GM18907 (cell line): ENCODE results near the gene VAV2.
"Not testable (repeated sequence)": the region's sequence is repeated elsewhere in the genome, so short reads cannot be mapped to it uniquely, and the experiment has no call there.

Experiments
- ATAC-seq: cut with Tn5 transposase; IDR thresholded peaks from one replicate; pipeline ENCODE4 v1.9.1; 2021; ENCODE audit warnings: mild to moderate bottlenecking, moderate library complexity; ENCODE audit not compliant: unreplicated experiment

VAV2 gene

DNA sequence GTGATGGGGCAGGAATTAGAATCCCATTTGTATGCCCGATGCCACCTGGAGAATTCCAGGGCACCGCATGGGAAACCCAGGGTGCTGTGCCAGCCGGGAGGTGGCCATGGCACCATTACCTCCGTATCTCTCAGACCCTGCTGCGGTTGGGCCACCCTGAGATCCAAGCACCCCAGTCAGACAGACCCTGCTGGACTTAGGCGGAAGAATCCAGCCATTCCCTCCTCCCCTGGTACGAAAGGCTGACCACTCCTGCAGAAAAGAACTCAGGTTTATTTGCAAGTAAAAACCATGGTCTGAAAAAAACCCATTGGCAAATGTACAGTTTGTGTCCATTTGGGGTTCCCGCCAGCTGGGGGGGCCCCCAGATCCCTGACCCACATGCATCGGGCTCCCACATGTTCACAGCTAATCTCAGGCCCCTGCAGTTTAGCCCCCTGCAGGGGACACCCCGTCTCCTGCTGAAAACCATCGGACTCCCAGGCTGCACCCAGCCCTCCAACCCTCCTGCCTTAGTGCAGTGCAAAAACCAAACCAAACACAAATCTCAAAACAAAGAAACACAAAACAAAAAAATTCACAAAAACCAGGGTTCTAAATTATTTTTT, 230.4 kb downstream of the VAV2 start:
- no peak for ATAC-seq

DNA sequence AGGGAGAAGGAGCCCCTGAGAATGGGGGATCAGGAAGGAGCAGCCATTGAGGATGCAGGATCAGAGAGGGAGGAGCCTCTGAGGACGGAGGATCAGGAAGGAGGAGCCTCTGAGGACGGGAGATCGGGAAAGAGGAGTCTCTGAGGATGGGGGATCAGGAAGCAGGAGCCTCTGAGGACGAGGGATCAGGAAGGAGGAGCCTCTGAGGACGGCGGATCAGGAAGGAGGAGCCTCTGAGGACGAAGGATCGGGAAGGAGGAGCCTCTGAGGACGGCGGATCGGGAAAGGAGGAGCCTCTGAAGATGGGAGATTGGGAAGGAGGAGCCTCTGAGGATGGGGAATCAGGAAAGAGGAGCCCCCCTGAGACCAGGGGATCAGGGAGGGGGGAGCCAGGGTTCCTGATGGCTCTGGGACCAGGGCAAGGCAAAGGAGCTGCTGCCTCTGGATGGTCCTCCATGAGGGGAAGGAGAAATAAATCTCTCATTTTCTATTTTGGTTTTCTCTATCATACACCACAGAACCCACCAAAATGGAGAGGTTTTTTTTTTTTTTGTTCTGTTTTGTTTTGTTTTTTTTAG, 231.3 kb downstream of the VAV2 start:
- no peak for ATAC-seq

DNA sequence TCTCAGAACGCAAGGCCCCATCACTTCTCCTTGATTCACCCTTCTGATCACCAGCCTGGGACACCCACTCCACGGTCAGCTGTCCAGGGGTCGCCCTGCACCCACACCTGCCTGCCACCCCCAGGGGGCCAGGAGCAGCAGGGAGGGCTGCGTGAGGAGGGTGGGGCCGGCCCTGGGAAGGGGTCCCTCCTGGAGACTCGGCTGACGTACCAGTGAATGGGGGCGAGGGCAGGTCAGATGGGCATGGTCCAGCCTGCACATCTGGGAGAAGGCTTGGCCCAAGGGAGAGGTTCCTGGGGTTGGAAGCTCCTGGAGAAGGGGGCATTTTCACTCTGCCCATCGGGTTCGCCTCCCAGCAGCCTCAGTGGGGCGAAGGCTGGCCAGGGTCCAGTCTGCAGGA, 232.2 kb downstream of the VAV2 start:
- no peak for ATAC-seq

DNA sequence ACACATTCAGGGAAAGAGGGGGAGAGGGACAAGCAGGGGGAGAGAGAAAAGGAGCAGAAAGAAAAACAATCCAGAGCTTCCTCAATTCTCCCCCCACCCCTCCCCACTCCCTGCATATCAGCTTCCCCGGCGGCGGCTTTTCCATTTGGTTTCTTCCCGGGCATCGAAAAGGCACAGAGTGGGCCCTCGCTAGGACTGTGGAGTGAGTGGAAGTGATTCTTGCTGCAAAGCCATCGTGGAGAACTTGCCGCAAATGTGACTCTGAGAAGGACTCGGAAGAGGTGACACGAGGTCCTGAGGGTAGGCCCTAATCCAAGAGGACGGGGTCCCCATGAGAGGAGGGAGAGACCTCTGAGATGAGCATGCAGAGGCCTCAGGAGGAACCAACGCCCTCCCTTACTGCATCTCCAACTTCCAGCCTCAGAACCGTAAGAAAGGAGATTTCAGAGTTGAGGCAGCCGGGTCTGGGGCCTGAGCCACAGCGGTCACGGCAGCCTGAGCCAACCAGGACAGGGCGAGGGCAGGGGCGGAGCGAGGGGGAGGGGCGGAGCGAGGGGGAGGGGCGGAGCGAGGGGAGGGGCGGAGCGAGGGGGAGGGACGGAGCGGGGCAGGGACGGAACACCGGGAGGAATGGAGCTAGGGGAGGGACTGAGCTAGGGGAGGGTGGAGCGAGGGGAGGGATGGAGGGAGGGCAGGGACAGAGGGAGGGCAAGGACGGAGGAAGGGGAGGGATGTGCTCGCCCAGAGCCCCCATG, 232.8 kb downstream of the VAV2 start:
- no peak for ATAC-seq

DNA sequence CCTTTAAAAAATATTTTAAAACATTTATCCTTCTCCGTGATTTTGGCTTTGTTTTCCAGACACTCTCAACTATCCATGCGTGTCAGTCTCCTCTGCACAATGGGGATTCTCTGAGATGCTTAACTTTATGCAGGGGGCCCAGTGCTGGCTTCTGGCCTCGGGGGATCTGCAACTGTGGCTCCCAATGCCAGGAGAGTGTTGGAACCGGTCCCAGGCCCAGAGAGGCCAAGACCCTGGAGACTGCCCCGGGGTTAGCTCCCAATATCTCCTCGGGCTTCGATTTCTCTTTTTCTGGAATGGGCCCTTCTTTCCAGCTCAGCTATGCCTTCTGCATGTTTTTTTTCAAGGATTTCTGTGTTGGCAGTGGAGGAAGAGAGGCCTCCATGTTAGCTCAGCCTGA, 233.9 kb downstream of the VAV2 start:
- no peak for ATAC-seq

DNA sequence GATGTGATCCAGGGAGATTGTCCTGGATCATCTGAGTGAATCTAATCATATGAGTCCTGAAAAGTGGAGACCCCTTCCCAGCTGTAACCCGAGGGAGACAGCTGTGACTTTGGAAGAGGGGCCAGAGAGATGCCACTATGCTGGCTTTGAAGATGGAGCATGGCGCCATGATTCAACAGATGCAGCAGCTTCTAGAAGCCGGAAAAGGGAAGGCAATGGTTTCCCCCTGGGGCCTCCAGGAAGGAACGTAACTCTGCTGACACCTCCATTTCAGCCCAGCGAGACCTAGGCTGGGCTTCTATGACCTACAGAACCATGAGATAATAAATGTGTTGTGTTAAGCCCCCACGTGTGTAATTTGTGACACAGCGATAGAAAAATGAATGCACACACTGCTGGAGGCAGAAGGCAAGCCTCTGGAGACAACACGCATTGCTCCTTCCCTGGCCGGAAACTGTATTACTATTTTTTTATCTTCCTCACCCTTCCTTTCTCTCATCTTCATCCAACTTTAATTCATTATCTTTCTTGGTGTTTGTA, 237.4 kb downstream of the VAV2 start:
- no peak for ATAC-seq

DNA sequence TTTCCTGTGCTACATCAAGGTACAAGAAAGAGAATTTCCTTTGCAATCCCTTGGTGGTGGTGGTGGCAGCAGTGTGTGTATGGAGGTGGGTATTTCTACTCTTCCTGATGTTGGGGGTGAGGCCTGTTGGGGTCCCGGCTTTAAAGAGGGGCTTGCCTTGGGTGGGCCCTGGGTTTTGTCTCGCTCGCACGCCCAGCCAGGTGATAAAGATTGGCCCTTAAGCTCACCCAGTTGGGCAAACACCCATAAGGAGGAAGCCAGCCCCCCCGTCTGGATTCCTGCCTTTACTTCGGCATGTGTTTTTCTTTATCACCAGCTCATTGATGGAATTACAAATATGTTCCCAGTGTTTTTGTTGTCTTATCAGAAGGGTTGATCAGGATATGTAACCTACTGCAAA, 237.9 kb downstream of the VAV2 start:
- no peak for ATAC-seq

DNA sequence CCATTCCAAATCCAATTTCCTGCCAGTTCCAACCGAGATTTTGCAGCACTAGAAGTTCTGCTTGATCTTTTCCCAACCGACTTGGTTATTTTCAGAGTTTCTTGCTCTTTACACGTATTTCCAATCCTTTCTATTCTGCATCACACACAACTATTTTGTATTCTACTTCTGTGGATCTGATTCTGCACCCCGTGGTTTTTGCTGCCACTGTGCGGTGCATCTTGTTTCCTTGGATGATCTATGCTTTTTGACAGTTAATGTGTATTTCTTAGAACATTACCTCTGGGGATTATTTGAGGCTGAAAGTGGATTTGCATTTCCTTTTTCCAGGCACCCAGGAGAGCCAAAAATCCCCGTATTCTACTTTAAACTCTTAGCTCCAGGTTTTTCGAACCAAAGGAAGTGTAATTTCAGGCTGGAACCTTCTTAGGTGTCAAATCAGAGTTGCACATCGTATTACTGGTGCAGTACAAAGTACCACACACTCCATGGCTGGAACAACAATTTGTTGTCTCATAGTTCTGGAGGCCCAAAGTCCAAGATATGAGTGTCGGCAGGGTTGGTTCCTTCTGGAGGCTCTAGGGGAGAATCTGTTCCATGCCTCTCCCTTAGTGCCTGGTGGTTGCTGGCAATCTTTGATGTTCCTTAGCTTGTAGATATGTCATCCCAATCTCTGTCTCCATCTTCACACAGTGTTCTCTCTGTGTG, 239.2 kb downstream of the VAV2 start:
- ATAC-seq: no peak

DNA sequence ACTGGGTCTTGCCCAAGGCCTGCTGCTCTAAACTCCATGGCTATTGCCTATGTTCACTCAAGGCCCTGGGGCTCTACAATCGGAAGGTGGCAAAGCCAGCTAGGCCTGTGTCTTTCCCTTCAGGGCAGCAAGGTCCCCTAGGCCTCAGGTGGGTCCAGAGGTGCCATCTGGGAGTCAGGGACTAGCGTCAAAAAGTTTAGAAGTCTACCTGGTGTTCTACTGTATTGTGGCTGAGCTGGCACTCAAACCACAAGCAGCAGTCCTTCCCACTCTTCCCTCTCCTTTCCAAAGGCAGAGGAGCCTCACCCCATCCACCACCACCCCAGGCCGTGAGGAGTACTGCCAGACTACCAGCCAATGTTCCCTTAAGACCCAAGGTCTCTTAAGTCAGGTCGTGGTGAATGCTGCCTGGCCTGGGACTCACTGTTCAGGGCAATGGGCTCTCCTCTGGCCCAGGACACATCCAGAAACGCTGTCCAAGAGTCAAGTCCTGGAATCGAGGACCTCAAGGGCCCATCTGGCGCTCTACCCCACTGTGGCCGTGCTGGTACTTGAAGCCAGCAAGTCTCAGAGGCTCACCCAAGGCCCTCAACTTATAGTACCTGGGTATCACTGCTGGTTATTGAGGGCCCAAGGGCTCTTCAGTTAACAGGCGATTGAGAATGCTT, 241.0 kb downstream of the VAV2 start:
- ATAC-seq: no peak

DNA sequence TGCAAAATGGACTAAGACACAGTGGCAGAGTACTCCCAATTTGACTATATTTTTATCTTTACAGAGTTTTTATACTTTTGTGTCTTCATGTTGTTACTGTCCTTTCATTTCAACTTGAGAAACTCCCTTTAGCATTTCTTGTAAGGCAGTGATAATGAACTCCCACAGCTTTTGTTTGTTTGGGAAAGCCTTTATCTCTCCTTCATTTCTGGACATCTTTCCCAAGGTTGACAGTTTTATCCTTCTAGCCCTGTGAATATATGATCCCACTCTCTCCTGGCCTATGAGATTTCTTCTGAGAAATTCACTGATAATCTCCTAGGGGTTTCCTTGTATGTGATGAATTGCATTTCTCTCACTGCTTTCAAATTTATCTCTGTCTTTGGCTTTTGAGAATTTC, 244.8 kb downstream of the VAV2 start:
- ATAC-seq: no peak

DNA sequence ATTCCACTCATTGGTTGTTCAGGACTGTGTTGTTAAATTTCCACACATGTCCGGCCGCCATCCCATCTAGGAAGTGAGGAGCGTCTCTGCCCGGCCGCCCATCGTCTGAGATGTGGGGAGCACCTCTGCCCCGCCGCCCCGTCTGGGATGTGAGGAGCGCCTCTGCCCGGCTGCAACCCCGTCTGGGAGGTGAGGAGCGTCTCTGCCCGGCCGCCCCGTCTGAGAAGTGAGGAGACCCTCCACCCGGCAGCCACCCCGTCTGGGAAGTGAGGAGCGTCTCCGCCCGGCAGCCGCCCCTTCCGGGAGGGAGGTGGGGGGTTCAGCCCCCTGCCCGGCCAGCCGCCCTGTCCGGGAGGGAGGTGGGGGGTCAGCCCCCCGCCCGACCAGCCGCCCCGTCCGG, 247.6 kb downstream of the VAV2 start:
- ATAC-seq: not testable (repeated sequence)

DNA sequence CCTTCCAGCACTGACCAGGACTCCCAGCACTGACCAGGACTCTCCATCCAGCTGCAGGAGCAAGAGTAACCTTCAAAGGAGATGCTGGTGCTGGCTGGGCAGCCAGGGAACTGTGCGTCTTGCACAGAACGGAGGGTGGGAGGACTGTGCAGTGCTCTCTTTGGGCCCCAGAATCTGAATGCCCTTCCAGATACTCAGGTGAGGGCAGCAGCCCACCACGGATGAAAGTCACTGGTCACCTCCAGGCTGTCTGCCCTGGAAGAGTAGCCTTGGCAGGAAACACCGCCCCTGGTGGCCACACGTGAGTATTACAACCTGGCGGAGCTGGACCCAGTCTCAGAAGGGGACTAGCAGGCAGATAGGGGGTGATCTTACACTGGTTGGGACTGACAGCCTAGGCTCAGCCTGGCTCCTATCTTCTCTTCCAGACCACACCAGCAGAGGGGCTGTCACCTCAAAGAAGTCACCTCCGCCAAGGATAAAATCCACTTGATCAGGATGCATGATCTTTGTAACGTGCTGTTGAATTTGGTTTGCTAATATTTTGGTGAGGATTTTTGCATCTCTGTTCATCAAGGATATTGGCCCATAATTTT, 249.2 kb downstream of the VAV2 start:
- ATAC-seq: no peak

DNA sequence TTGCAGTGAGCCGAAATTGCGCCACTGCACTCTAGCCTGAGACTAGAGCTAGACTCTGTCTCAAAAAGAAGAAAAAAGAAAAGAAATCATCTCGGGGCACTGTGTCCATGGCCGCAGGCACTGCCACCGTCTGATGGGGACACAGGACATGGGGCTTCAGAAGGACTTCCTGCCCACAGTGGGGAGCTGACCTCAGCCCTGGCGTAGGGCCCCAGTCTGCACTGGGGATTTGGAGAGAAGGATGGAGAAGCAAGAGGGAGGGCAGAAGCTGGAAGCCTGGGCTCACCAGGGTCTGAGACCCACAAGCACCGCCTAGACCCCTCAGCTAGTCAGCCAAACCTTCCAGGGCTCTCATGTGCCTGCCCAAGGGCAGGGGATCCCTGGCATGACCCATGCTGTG, 249.9 kb downstream of the VAV2 start:
- no peak for ATAC-seq

DNA sequence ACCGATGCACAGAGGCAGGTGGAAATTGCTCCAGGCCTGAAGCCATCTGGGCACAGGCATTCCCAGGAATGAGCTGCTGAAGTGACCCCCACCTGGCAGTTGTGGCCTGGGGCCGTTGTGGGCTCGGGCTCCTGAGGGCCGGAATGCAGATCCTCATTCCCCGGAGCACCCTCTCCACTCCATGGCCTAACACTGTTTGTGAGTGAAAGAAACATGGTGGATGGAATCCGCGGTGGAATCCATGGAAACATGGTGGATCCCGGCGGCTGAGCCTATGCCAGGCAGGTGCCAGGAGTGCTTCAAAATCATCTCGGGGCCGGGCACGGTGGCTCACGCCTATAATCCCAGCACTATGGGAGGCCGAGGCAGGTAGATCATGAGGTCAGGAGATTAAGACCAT, 250.4 kb downstream of the VAV2 start:
- no peak for ATAC-seq

DNA sequence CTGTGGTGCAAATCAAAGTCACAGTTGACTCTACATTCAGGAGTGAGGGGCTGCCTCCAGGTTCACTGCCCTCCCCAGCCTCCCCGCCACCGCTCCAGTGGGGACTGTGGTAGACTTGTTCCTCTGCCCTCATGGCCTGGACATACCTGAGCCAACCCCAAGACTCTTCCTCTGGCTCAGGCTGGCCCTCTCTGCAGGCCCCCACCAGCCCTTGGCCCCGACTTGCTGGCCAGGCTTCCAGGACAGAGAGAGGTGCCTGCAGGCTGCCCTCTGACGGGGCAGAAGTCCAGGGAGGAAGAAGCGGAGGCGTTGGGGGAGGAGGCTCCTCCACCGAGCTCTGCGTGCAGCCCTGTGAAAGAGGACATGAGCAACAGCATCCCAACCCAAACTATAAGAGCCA, 251.2 kb downstream of the VAV2 start:
- ATAC-seq: no peak

DNA sequence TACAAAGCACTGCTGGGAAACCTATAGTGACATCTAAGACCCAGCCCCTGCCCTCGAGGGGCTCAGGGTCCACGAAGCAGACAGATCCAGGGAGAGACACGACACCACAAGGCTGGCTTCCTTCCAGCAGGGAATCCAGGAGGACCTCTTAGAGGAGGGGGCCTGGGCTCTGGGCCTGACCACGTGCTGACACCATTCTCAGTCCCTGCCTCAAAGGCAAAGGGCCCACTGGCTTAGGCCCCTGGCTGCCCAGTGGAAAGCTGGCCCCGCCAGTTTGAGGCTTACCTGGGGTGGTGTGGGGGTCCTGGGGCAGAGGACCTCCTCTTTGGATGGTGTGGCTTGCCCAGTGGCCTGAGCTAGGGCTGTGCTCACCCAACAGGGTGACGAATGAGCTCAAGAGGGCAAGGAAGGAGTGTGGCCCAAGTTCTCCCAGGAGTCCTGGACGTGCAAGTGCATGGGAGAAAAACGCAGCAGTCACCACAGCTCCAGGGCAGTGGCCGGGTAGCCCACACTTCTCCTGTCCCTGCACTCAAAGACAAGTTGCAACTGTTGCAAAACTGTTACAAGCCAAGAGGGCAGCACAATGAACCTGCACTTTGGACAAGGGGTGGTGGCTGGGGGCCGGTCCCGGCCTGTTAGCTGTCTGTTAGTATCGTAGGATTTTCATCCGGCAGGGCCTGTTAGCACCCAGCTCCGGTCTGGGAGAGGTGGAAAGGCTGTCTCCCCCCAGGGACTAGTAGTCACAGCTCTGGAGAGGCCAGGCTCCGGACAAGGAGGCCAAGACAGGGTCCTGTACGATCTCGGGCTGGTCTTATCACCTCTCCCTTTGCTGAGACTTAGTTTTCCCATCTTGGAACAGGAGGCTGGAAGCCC, 252.5 kb downstream of the VAV2 start:
- no peak for ATAC-seq

DNA sequence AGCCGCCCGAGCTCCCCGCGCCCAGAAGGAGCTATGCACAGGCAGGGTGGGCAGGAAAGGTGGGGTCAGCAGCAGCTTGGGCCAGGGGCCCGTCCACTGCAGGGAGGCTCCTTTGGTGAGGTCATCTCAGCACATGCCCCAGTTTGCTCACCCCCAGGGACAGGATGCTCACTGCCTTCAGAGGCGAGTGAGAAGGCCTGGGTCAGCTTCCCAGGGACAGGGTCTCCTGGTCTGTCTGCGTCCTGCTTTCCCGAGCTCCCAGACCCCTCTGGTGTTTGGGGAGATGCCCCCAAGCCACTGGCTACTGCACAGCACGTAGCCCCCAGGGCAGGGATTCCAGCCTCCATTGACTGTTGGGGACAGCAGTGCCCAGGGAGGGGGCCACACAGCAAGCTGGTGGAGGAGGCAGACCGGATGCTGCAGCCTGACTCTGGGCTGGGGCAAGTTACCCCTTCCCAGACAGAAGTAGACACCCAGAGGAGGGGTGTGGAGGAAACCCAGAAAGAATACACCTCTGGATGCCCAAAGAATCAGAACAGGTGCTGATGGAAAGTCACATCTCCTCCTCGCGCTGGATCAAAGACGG, 253.4 kb downstream of the VAV2 start:
- ATAC-seq: no peak

DNA sequence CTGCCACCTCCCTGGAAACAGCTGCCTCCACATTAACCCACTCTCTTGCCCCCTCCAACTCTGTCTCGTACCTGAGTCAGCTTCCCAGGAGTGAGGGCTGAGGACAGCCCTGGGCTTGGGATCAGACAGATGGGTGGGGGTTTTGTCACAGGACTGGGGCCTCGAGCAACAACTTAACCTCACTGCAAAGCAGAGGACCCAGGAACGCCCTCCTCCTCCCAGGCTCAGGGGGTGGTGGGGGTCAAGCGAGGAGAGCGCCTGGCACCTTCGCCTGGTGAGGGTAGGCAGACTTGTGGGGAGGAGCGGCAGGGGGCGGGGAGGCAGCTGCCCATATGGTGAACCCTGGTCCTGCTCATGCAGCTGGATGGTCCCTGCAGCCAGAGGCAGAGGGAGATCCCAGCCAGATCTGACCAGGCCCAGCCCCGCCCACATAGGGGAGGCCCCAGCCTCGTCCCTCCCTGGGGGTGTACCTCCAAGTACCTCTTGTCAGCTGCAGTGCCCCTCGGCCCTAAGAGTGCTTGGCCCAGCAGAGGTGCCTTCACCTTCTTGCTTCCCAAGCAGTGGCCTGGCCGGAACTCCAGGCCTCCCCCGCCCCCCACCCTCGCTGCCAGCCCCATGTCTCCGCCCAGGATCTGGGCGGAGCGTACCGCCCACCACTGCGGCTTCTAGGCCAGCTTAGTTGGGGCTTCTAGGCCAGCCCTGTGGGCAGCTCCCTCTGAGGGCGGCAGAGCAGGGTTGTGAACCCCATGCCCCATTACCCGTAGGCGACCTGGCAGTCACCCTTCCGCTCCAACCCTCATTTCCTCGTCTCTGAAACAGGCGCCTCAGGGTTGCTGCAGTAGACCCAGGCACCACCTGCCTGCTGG, 254.1 kb downstream of the VAV2 start, which contains the start of gene SARDH:
SARDH (minus strand) TSS at position 579 of the 866 bp plus-strand sequence. CDS start 4,179 bp downstream, outside the sequence.
- no peak for ATAC-seq
